ENCODE measurements around the gene AFAP1L2. TPM values are rescaled to one million over a fixed set of nuclear protein-coding genes. Genes with fewer than 3 reads are reported as not detected.

AFAP1L2 gene
- total and polyA plus RNA-seq, 9 of the 15 experiments (the other 6 are each of a cell fraction or from before 2014, with no cell fraction given), result 0.07 TPM; not detected in 8

DNA sequence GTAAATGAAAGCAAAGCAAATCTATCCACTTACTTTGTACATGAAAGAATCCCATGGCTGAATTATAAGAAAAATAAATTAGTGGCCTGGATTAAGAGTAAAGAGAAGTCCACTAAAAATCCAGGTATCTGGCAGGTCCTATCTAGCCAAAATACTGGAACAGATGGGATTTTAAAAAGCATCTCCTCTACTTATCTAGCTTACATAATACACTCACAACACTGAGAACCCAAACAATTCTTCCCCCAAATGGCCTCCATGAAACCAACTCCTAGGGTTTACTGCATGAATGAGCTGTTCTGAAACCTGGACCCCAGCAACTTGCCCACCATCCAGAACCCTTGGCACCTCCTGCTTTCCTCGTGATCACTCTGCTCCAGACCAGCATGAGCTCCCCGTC, 61.3 kb downstream of the AFAP1L2 start:
- FAIRE-seq (no peak), ATAC-seq (no peak), DNase-seq (ENCODE audit: extremely low read depth in 1 of 4, low spot score in 3 of 4) (no peak)
- ChIA-PET CTCF (ENCODE audit: low intra/inter-chr PET ratio) (no interaction called here), POLR2A (no interaction called here)
- H3K9me1 ChIP-seq (ENCODE audit: control insufficient read depth, insufficient read depth, low read length), result no peaks in the 10 kb centered on the region
- H3K4me1 ChIP-seq (replicated peaks in 1 of 2; ENCODE audit: control insufficient read depth in 2 of 2, insufficient read depth in 2 of 2, low read length in 2 of 2), result no peaks in the 10 kb centered on the region
- no peaks in the 10 kb centered on the region for H3K79me2 ChIP-seq (ENCODE audit: control insufficient read depth, insufficient read depth, low read length)
- no peak overlapping the region for H3K4me3 ChIP-seq
- H4K20me1 ChIP-seq (replicated peaks; ENCODE audit: control insufficient read depth, insufficient read depth, low read length), result no peaks in the 10 kb centered on the region
- TF ChIP-seq MYBL2 (IDR thresholded peaks at IDR 0.05; ENCODE audit: low read depth), result no peak
- no peak for TF ChIP-seq MYBL2 (CRISPR knock-in tag; IDR thresholded peaks at IDR 0.05; ENCODE audit: borderline replicate concordance)
- TF ChIP-seq PHF21A (IDR thresholded peaks at IDR 0.05; ENCODE audit: borderline replicate concordance, low read depth), result no peak
- 0% methylated on average over 2 of the region's 2 CpGs for WGBS (ENCODE audit: insufficient coverage, low coverage, missing lambda C conversion rate)
- H3K36me3 ChIP-seq (ENCODE audit: control insufficient read depth, insufficient read depth, low read length), result no peaks in the 10 kb centered on the region
- peaks cover 0 to 33% of the 10 kb centered on the region in 2 experiments; a peak in 3 of 5 replicates for H3K27me3 ChIP-seq (ENCODE audit: control insufficient read depth in 2 of 2, insufficient read depth in 2 of 2, low read length in 2 of 2)
- no peak overlapping the region for H2AFZ ChIP-seq (ENCODE audit: low read depth, low read length)
- H3K4me2 ChIP-seq (ENCODE audit: insufficient read depth, low read length), result no peak overlapping the region
- no peak overlapping the region for H3K27ac ChIP-seq (ENCODE audit: extremely low read depth, low read depth, low read length)
- in situ Hi-C loops (cut with MboI) (no loop called here), intact Hi-C loops (cut with micrococcal nuclease) (no loop called here)
- H3K9ac ChIP-seq (ENCODE audit: insufficient read depth in 1 of 2, low read depth in 2 of 2, low read length in 2 of 2), result no peak overlapping the region
- no TSS peak for BruUV-seq (replicated peaks)
- H3K9me3 ChIP-seq (replicated peaks; ENCODE audit: control insufficient read depth, insufficient read depth, low read depth, low read length), result no peaks in the 10 kb centered on the region

DNA sequence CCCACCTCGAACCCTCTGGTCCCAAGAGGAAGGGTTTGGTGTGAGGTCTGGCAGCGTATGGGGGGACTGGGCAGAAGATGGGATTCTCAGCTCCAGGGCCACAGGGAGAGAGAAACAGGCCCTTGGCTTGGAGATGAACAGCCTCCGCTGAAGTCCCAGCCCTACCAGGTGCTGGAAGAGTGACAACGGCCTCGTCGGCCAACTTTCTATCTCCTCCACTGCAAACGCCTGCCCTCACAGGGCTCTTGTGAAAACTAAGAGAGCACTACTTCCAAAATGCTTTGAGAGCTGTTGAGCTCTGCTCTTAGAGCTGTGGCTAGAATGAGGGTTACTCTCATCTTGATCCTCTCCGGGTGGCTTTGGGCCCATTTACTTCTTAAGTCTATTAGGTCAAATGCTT, 63.5 kb downstream of the AFAP1L2 start:
- no peak for ATAC-seq
- POLR2A ChIA-PET, result interaction anchor here (0.6 to 0.7 kb wide), 2 partner anchors 248 to 347 kb away, joined by 3 read pairs; no protein-coding TSS in a partner anchor
- Histone ChIP-seq H3K4me2 (ENCODE audit: insufficient read depth, low read length) (no peak overlapping the region), H3K4me1 (replicated peaks in 1 of 2; ENCODE audit: control insufficient read depth in 2 of 2, insufficient read depth in 2 of 2, low read length in 2 of 2) (no peaks in the 10 kb centered on the region), H3K9me1 (ENCODE audit: control insufficient read depth, insufficient read depth, low read length) (no peaks in the 10 kb centered on the region), H4K20me1 (replicated peaks; ENCODE audit: control insufficient read depth, insufficient read depth, low read length) (no peaks in the 10 kb centered on the region), H3K27ac (ENCODE audit: extremely low read depth, low read depth, low read length) (no peak overlapping the region), H3K36me3 (ENCODE audit: control insufficient read depth, insufficient read depth, low read length) (no peaks in the 10 kb centered on the region), H3K79me2 (ENCODE audit: control insufficient read depth, insufficient read depth, low read length) (no peaks in the 10 kb centered on the region), H2AFZ (ENCODE audit: low read depth, low read length) (no peak overlapping the region), H3K9ac (ENCODE audit: insufficient read depth in 1 of 2, low read depth in 2 of 2, low read length in 2 of 2) (no peak overlapping the region), H3K27me3 (ENCODE audit: control insufficient read depth in 2 of 2, insufficient read depth in 2 of 2, low read length in 2 of 2) (peaks cover 0 to 33% of the 10 kb centered on the region in 2 experiments; a peak in 3 of 5 replicates), H3K4me3 (no peak overlapping the region), H3K9me3 (replicated peaks; ENCODE audit: control insufficient read depth, insufficient read depth, low read depth, low read length) (no peaks in the 10 kb centered on the region)
- intact Hi-C loops (cut with micrococcal nuclease), result no loop called here
- 3% methylated on average over 6 of the region's 8 CpGs for whole genome bisulfite sequencing (ENCODE audit: insufficient coverage, low coverage, missing lambda C conversion rate)
- TF ChIP-seq FOXM1 (IDR thresholded peaks at IDR 0.05; ENCODE audit: low read depth), result no peak
- TF ChIP-seq FOXM1 (CRISPR knock-in tag; IDR thresholded peaks at IDR 0.05; ENCODE audit: low read depth), result no peak
- TF ChIP-seq SPI1 (IDR thresholded peaks at IDR 0.05; ENCODE audit: borderline replicate concordance, low read depth, low read length), result no peak
- no peak for TF ChIP-seq FOXK2 (conservative IDR thresholded peaks at IDR 0.05 in 1 of 2, IDR thresholded peaks at IDR 0.05 in 1 of 2; ENCODE audit: low read depth in 2 of 2)
- no peak for TF ChIP-seq RBM25 (IDR thresholded peaks at IDR 0.05; ENCODE audit: low read depth, low read length, severe bottlenecking)
- TF ChIP-seq STAT5B (CRISPR knock-in tag; IDR thresholded peaks at IDR 0.05), result no peak
- no peak for TF ChIP-seq MEF2A (IDR thresholded peaks at IDR 0.05; ENCODE audit: control insufficient read depth, low read depth, low read length)
- TF ChIP-seq, protein P1, sequence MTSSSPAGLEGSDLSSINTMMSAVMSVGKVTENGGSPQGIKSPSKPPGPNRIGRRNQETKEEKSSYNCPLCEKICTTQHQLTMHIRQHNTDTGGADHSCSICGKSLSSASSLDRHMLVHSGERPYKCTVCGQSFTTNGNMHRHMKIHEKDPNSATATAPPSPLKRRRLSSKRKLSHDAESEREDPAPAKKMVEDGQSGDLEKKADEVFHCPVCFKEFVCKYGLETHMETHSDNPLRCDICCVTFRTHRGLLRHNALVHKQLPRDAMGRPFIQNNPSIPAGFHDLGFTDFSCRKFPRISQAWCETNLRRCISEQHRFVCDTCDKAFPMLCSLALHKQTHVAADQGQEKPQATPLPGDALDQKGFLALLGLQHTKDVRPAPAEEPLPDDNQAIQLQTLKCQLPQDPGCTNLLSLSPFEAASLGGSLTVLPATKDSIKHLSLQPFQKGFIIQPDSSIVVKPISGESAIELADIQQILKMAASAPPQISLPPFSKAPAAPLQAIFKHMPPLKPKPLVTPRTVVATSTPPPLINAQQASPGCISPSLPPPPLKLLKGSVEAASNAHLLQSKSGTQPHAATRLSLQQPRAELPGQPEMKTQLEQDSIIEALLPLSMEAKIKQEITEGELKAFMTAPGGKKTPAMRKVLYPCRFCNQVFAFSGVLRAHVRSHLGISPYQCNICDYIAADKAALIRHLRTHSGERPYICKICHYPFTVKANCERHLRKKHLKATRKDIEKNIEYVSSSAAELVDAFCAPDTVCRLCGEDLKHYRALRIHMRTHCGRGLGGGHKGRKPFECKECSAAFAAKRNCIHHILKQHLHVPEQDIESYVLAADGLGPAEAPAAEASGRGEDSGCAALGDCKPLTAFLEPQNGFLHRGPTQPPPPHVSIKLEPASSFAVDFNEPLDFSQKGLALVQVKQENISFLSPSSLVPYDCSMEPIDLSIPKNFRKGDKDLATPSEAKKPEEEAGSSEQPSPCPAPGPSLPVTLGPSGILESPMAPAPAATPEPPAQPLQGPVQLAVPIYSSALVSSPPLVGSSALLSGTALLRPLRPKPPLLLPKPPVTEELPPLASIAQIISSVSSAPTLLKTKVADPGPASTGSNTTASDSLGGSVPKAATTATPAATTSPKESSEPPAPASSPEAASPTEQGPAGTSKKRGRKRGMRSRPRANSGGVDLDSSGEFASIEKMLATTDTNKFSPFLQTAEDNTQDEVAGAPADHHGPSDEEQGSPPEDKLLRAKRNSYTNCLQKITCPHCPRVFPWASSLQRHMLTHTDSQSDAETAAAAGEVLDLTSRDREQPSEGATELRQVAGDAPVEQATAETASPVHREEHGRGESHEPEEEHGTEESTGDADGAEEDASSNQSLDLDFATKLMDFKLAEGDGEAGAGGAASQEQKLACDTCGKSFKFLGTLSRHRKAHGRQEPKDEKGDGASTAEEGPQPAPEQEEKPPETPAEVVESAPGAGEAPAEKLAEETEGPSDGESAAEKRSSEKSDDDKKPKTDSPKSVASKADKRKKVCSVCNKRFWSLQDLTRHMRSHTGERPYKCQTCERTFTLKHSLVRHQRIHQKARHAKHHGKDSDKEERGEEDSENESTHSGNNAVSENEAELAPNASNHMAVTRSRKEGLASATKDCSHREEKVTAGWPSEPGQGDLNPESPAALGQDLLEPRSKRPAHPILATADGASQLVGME (CRISPR knock-in tag; IDR thresholded peaks at IDR 0.05), result no peak
- no peak for TF ChIP-seq ILK (tag; IDR thresholded peaks at IDR 0.05; ENCODE audit: borderline replicate concordance, low read depth)
- in situ Hi-C loops (cut with MboI), result no loop called here
- no TSS peak for BruUV-seq (replicated peaks)
- CTCF ChIA-PET (ENCODE audit: low intra/inter-chr PET ratio), result no interaction called here
- no peak for FAIRE-seq
- no peak for DNase-seq (ENCODE audit: extremely low read depth in 1 of 4, low spot score in 3 of 4)

Measured in K562 (cell line).